SW480 (cell line): Measurements from ENCODE around the gene NXN.
"Not testable (repeated sequence)": the region's sequence is repeated elsewhere in the genome, so short reads cannot be mapped to it uniquely, and the experiment has no call there.

Source experiments
- DNase-seq: peaks from one replicate; pipeline ENCODE4 v3.0.0-alpha.2; 2016; ENCODE audit warnings: low spot score

Gene NXN

DNA sequence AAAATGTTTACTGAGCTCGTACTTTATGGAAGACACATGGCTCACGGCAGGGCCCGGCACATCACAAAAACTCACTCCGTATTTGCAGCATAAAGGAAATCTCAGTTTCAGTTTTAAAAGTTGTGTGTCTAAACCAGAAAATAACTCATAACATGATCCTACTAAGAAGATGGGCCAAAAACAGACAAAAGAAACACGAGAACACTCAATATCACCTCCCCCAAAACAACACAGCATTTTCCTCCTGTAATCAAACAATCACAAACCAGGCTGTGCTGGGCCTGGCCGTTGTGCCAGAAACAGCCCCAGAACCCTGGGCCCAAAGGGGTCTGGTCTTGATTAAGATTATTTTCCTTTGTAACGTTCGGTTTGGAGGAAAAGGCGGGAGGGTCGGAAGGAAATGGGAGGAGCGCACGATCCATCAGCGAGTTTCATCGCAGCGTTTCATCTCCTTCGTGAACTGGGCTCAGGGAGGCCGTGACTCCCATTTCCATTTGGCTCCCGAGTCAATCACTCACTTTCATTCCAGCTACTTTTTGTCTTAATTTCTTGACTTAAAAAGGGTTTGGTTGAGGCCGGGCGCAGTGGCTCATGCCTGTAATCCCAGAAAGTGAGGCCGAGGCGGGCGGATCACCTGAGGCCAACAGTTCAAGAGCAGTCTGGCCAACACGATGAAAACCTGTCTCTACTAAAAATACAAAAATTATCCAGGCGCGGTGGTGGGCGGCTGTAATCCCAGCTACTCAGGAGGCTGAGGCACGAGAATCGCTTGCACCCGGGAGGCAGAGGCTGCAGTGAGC, 61.4 kb downstream of the NXN start:
- no peak for DNase-seq

DNA sequence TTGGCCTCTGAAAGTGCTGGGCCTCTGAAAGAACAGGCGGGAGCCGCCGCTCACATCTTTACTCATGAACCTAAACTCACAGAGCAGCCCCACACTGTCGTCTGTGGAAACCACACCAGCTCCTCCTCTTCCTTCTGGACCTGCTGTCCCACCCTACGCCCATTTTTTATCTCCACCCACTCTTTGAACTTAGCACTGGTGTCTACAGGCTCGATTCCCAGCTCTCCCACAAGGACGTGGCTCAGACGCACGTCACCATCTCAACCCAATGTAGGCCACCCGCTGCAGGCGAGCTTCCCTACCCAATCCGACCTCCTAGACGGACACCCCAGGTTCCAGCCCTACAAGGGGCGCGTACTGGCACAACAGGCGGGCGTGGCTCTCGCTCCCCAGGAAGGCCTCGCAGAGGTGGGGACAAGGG, 62.2 kb downstream of the NXN start:
- no peak for DNase-seq

DNA sequence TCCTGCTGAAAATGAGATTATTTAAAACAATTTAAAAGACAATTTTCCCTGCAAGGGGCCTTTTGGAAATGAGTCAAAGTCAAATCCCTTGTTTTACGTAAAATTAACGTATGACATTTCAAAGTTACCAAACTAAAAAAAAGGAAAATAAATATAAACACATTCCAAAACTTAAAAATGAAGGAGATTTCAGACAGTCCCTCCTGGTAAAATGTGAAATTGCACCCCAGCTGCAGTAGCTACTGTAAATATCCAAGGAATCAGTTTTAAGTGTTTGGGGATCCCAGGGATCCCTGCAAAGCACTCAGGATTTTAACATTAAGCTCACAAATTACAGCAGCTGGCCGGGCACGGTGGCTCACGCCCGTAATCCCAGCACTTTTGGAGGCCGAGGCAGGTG, 63.3 kb downstream of the NXN start:
- DNase-seq = no peak

DNA sequence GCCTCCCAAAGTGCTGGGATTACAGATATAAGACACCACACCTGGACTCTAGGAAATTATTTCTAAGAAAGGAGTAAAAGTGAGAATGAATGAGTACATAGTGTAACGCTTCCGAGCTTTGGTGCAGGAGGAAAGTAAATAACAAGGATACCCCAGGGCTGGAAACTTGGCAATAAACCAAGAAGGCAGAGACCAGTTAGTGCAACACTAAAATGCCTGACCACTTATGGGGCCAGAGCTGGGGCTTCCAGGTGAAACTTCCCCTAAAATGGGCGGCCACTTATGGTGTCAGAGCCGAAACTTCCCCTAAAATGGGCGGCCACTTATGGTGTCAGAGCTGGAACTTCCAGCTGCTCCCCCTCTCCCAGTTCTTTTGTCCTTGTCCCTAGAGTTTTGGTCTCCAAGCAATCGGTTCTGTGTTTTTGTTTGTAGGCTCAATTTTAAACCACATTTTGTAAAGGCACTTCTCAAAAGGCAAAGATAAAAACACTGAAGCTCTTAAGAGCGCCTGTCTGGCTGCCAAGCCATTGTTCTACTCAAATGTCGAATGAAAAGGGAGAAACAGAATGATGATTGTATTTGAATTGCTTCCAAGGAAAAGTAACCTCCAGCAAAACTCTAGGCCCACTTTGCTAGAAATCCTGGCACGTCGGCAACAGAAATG, 63.9 kb downstream of the NXN start:
- no peak for DNase-seq

DNA sequence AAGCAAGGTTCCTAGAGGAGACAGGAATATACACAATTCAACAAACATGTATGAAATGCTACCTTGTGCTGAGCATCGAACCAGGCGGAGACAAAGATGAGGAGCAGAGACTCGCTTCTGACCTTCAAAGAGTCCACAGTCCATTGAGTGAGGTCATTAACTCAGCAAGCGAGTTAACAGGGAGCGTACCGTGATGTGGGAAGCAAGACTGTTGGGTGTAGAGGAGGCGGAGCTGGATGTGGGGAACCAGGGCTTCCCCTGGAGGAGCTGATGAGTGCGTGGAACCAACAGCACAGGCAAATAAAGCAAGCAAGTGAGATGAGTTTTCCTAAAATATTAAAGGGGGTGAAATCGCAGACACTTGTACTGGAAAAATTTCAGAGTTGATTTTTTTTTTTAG, 65.0 kb downstream of the NXN start:
- DNase-seq = no peak

DNA sequence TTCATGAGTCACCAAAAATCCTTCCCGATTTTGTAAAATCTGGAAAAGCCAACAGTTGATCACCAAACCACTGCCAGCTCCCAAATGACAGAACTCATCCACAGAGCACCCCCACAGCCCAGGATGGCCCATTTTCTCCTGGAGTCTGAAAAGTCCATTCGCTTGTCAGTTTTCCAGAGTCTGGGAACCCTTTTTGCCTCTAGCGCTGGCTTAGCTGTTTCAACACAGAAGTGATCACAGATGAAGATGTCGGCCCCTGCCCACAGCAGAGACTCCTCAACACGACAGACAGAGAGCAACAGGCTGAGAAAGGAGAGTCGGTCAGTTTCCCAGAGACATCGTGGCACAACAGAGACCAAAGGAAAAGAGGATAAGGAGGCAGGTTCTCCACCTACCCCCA, 66.4 kb downstream of the NXN start:
- DNase-seq = no peak

DNA sequence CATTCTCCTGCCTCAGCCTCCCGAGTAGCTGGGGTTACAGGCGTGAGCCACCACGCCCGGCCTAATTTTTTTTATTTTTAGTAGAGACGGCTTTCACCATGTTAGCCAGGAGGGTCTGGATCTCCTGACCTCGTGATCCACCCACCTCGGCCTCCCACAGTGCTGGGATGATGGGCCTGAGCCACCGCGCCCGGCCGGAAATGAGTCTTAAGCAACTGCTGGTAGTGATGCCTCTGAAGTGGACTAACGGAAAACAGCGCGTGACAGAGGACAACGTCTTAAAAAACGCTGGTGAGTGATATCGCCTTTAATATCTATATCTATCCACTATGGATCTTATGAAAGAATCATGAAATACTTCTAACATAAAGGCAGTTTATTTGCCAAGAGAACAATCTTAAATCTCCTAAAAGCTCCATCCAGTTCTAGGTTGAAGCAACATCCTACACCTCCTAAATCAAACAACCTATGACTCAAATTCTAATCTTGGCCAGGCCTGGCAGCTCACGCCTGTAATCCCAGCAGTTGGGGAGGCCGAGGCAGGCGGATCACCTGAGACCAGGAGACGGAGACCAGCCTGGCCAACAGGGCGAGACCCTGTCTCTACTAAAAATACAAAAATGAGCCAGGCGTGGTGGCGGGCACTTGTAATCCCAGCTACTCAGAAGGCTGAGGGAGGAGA, 69.8 kb downstream of the NXN start:
- DNase-seq = no peak

DNA sequence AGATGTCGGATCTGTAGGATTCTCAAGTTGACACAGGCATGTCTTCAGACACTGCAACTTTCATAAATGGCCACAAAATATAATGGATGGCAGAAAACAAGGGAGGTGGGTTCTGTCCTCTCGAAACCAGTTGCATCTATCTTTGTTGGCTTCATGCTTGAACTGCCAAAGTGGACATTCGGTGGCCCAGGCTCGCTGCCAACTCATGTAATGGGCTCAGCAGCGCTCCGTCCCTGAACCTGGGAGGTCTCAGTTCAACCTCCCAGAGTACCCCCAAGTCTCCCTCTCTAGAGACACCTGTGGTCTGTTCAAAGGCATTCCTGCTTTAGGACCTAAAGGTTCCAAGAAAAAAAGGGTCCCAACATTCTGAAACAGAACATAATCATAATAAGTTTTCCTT, 71.9 kb downstream of the NXN start:
- no peak for DNase-seq

DNA sequence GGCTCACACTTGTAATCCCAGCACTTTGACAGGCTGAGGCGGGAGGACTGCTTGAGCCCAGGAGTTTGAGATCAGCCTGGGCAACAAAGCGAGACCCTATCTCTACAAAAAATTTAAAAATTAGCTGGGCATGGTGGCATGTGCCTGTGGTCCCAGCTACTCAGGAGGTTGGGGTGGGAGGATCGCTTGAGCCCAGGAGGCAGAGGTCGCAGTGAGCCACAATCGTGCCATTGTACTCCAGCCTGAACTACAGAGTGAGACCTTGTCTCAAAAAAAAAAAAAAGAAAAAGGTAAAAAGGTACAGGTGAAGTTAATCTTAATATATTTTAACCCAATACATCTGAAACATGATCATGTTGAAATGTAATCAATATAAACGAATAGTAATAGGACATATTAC, 73.9 kb downstream of the NXN start:
- not testable (repeated sequence) for DNase-seq

DNA sequence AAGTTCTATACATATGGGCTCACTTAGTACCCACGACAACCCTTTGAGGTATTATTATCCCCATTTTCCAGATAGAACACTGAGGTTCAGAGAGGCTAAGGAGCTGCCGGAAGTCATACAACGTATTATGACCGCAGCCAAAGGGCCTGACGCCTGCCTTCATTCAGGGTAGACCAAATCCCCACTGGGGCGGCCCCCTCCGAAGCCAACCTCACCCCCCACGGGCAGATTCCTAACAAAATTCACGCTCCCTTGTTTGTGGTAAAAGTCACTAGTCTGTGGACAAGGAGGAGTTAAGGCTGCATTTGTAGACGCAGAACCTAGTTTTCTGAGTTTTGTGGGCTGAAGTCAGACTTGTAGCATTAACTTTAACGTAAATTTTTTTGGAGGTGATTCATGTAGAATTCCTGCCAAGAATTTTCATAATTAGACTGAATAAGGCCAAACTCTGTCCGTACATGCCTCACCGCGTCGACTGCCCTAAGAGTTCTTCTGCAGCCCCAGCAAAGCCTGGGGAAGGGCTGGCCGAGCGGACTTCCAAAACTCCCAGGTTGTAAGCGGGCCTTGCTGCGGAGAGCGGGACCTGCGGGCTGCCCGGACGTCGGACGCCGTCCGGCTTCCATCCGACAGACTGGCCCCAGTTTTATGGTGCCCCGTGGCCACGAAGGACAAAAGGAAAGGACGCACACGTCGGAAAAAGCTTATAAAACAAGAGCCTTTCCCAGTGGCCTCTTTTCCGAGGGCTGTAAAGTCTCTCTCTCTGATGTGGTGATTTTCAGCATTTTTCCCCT, 75.7 kb downstream of the NXN start:
- DNase-seq = peak; percentile 13

DNA sequence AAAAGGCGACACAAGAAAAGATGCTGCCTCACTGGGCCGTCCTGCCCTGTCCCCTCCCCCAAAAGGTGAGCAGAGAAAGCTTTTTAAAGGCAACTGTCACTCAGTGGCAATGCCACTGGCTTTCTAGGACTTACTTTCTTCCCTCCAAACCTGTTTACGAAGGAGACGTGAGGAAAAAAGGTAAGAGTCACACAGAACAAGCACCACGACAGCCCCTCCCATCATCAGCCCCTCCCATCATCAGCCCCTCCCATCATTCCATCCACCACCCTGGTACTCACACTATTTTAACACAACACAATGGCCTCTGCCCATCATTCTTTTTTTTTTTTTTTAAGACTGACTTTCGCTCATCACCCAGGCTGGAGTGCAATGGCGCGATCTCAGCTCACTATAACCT, 77.1 kb downstream of the NXN start:
- no peak for DNase-seq

DNA sequence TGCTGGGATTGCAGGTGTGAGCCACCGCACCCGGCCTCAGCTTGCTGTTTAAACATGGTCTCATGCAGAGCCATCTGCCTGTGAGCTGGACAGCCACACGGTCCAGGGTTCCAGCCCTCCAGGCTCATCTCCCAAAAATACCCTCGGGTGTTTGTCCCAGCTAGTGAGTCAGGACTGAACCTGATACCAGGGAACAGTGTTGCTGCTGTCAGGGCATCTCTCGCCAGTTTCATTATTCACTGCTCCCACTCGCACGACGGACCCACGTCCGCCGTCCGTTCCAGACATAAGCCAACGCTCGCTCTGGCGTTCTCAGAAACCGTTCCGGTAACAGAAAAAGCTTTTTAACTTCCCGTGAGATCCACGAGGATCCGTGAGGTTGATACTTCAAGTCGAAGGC, 77.6 kb downstream of the NXN start:
- no peak for DNase-seq

DNA sequence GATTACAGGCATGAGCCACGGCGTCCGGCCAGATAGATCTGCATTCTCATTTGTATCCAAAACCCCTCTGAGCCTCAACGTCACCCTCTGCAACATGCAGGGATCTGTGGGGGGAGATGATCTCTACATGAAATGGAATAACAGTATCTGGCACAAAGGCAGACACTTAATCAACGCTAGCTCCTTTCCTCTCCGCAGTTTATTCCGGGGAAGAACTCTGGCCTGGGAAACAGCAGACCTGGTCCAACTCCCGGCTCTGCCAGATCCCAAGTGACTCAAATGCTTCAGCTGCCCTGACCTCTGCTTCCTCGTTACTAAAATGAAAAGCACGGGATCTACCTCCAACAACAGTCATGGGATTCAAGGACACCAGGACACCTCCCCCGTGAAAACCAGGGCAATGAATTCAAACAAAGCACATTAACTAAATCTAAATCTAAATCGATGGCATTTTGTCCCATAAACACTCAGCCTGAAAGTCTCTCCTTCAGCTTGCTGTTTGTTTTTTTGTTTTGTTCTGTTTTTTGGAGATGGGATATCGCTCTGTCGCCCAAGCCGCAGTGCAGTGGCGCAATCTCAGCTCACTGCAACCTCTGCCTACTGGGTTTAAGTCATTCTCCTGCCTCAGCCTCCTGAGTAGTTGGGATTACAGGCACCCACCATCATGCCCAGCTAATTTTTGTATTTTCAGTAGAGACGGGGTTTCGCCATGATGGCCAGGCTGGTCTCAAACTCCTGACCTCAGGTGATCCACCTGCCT, 78.2 kb downstream of the NXN start:
- DNase-seq = no peak

DNA sequence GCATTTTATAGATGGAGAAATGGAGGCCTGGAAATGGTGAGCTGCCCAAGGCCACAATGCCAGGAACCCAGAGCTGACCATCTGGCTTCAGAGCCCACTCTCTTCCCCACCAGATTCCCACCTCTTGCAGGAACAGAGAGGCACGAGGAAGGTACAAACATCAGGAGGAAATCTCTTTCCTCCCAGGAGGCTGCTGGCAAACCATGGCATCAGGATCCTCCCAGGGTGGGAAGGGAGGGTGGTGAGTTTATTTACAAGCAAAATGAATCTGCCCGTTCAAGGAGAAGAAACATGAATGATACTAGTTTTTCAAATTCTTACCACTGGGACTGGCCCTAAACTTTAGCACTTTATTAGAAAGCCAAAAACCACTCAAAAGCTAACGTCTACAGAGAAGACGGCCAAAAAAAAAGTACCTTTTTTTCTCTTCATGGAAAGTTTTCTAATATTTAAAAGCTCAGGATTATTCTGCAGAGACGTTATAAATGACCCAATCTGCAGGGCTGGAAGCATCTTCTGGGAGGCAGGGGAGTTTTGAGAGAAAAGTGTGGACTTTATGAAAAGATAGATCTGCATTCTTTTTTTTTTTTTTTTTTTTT, 79.1 kb downstream of the NXN start:
- no peak for DNase-seq

DNA sequence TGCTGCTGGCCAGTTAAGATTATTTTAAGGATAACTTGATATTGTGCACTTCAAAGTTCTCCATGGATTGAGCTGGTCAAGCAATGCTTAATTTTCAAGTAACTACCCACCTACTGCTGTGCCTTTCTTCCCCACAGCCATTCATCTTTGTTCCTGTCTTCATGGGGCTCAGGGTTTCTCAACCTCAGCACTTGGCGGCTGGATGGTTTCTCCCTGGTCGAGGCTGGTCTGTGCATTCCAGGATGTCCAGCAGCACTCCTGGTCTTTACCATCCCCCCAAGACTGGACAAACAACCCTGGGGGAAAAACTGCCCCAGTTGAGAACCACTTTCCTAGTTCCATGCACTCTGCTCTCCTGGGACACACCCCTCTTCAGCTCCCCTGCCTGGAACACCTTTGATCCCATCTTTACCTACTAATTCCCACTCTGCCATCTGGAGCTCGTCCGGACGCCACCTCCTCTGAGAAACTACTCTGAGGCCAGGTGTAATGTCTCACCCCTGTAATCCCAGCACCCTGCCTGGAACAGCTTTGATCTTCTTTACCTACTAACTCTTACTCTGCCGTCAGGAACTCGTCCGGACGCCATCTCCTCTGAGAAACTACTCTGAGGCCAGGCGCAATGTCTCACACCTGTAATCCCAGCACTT, 81.5 kb downstream of the NXN start:
- DNase-seq = no peak

DNA sequence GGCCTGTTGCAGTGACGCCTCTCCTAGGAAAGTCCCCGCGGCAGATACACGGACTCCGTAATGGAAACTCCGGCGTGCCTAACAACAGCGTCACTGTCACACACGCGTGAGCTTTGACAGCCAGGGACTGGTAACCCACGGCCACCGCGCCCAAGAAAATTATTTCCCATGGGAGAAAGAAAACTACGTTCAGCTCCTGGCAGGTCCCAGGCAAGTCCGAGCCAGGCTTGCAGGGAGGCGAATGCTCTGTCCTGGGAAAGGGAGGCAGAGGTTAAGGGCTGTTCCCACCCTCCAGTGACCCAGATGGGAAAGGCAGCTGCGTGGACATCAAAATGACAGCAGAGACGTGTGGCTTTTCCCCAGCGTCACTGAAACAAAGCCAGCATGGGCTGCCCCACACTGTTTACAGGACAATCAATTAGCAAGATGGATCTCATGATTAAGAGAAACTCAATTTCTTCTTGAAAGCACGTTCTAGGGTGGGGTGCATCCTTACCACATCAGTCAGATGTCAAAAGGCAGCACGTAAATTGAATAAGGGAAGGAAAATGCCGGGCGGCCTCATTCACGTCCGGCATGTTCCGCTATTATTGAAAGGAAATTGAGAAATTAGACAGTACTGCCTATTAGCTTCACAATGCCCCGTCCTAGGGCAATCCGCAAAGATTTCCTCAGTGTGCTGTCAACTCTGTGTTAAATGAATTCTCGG, 82.5 kb downstream of the NXN start:
- no peak for DNase-seq

DNA sequence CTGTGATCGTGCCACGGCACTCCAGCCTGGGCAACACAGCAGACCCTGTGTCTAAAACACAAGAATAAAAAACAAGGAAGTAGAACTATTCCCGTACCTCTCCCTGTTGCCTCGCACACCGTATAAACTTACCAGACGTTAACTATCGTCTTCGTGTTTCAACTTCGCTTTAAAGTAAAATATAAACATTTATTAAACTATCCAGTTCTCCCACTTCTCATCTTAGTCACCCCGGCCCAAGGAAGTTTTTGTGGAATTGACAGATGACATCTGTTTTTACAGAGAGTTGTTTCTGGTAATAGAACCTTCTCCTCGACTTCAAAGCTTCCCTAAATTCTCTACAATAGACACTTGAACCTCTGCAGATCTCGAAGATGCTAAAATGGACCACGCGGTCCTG, 83.1 kb downstream of the NXN start:
- no peak for DNase-seq

DNA sequence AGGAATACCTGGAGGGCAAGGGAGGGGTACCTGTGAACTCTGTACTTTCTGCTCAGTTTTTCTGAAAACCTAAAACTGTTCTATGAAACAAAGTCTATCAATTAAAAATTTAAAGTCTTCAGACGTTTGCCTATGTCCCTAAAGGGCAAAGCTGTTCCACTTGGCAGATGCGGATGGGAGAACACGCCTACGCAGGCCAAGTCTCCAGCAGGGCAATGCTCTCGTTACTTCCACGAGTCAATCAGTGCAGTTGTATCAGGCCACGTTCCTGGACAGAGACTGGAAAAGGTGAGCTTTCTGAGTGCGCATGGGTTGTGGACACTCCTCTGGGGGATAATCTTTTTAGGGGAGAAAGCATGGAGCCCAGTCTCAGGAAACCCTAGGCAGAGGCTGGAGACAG, 86.6 kb downstream of the NXN start:
- DNase-seq = no peak

DNA sequence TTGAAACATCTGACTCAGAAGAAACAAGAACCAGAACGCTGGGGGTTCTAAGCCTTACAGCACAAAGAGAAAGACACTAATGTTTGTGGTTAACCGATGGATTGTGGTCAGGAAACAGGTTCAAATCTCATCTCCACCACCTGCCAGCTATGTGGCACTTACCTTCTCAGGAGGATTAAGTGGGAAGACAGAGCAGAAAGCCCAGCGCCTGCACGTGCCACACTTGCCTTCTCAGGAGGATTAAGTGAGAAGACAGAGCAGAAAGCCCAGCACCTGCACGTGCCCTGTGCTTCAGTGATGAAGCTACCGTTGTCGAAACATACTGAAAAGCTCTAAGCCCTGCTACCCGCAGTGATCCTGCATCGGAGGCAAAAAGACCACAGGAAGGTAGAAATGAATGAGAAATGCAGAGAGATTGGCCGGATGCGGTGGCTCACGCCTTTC, 90.6 kb downstream of the NXN start:
- no peak for DNase-seq
